HG03342 (cell line): ENCODE measurements around the gene TACC2.

Source experiments
- ATAC-seq: cut with Tn5 transposase; IDR thresholded peaks from one replicate; pipeline ENCODE4 v1.9.1; 2021; ENCODE audit warnings: mild to moderate bottlenecking, moderate library complexity; ENCODE audit not compliant: unreplicated experiment

TACC2 gene

DNA sequence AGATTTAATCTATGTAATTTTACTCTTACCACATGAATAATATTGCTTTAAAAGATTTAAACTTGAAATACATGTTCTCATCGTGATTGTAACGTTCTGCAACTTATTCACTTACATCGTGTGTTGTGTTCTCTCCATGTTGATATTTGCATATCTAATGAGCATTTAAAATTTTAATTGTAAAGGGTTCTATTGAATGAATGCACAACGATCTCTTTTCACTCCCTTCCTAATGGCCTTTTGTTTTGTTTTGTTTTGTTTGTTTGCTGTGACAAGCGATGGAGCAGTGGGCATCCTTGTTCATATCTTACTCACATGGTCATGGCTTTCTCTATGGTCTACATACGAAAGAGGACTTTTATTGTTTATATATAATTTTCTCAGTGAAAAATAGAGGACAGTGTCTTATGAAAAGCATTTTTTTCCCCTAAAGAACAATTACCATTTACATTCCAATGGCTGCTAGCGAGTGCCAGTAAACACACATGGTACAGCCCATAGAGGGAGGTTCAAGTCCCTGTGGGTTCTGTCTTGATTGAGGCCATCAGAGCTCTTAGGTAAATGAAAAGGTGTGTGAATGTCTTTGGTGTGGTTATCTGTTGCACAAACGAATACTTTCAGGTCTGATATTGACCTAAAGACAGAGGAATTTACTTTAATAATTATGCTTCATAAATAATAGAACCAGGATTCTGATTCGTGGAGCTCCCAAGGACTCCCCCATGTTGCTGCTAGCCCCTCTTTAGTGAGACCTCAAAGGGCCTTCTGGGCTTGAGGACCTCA is 314.5 kb downstream of the TACC2 start:
- no peak for ATAC-seq
